ENCODE data around the gene PDK4. TPM values are rescaled to one million over a fixed set of nuclear protein-coding genes. Genes with fewer than 3 reads are reported as not detected.

The PDK4 gene
- total RNA-seq, 1 donor from 2014 or later: not detected

DNA sequence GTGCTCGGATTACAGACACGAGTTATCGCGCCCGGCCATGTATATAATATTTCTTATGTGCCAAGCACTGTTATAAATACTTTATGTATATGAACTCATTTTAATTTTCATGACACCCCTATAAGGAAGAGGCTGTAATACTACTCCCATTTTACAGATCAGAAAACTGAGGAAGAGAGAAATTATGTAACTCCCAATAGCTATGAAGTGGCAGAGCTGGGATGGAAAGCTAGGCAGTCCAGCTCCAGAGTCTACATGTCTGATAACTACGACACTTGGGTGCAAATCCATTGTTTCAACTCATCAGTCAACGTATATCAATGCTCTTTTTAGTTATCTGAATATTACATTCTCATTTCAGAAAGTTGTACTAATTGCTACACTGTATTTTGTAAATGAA lies 17.0 kb downstream of the PDK4 start:
- Mint-ChIP-seq H3K27me3 (ENCODE audit: unreplicated experiment) (peaks cover 3% of the 10 kb centered on the region), H3K4me3 (ENCODE audit: unreplicated experiment) (no peak overlapping the region), H3K36me3 (ENCODE audit: unreplicated experiment) (no peaks in the 10 kb centered on the region), H3K27ac (ENCODE audit: unreplicated experiment) (no peak overlapping the region), H3K4me1 (ENCODE audit: low read depth, unreplicated experiment) (no peaks in the 10 kb centered on the region), H3K9me3 (ENCODE audit: unreplicated experiment) (no peaks in the 10 kb centered on the region)
- DNase-seq: no peak
- TF ChIP-seq, protein P1, sequence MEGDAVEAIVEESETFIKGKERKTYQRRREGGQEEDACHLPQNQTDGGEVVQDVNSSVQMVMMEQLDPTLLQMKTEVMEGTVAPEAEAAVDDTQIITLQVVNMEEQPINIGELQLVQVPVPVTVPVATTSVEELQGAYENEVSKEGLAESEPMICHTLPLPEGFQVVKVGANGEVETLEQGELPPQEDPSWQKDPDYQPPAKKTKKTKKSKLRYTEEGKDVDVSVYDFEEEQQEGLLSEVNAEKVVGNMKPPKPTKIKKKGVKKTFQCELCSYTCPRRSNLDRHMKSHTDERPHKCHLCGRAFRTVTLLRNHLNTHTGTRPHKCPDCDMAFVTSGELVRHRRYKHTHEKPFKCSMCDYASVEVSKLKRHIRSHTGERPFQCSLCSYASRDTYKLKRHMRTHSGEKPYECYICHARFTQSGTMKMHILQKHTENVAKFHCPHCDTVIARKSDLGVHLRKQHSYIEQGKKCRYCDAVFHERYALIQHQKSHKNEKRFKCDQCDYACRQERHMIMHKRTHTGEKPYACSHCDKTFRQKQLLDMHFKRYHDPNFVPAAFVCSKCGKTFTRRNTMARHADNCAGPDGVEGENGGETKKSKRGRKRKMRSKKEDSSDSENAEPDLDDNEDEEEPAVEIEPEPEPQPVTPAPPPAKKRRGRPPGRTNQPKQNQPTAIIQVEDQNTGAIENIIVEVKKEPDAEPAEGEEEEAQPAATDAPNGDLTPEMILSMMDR (IDR thresholded peaks at IDR 0.05; ENCODE audit: partially characterized antibody, unreplicated experiment): no peak

DNA sequence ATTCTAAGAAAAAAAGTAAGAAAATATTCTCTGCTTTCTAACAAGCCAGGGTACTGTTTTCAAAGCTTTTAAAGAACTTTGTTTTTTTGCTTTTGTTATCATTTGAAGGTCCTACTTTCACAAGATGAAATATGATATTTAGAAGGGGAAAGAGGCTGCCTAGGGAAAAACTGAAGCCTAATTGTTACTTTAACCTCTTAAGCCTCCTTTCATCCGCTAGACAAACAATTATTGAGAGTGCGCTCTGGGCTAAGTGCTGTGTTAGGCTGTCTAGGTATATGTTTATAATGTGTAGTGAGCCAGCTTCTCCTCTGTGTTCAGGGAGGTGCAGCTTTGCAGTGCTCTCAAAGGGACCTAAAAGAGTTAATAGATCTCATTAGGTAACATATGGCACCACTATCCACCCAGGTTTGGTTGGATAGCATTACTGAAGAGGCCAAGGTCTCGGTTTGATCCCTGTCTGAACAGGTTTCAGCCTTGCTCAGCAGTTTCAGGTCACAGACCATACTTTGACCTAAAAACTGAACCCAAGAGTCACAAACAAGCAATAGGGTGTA lies 17.9 kb downstream of the PDK4 start:
- Mint-ChIP-seq H3K4me1 (ENCODE audit: low read depth, unreplicated experiment) (no peaks in the 10 kb centered on the region), H3K27ac (ENCODE audit: unreplicated experiment) (no peak overlapping the region), H3K36me3 (ENCODE audit: unreplicated experiment) (no peaks in the 10 kb centered on the region), H3K9me3 (ENCODE audit: unreplicated experiment) (no peaks in the 10 kb centered on the region), H3K27me3 (ENCODE audit: unreplicated experiment) (peaks cover 3% of the 10 kb centered on the region), H3K4me3 (ENCODE audit: unreplicated experiment) (no peak overlapping the region)
- no peak for DNase-seq
- TF ChIP-seq, protein P1 (IDR thresholded peaks at IDR 0.05; ENCODE audit: partially characterized antibody, unreplicated experiment): no peak

DNA sequence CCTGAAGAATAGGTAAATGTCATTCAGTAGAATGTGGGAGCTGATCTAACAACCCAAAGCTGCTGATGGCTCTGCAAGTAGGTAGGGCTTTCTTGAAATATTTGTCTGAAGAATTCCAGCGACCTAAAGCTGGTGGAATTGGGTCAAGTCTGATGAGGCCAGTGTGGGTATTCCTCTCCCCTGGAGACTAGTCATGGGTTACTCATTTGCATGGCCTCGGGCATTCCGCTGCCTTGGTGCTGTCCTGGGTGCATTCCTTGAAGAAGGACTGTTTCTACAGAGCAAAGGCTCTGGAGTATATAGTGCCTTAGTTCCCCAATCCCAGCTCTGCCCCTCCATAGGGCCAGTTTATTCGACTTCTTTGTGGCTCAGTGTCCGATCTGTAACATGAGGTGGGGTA lies 19.2 kb downstream of the PDK4 start:
- DNase-seq: no peak
- no peaks in the 10 kb centered on the region for H3K9me3 Mint-ChIP-seq (ENCODE audit: unreplicated experiment)
- H3K27me3 Mint-ChIP-seq (ENCODE audit: unreplicated experiment): peaks cover 3% of the 10 kb centered on the region
- H3K27ac Mint-ChIP-seq (ENCODE audit: unreplicated experiment): no peak overlapping the region
- H3K36me3 Mint-ChIP-seq (ENCODE audit: unreplicated experiment): no peaks in the 10 kb centered on the region
- TF ChIP-seq, protein P1 (IDR thresholded peaks at IDR 0.05; ENCODE audit: partially characterized antibody, unreplicated experiment): no peak
- no peaks in the 10 kb centered on the region for H3K4me1 Mint-ChIP-seq (ENCODE audit: low read depth, unreplicated experiment)
- H3K4me3 Mint-ChIP-seq (ENCODE audit: unreplicated experiment): no peak overlapping the region

DNA sequence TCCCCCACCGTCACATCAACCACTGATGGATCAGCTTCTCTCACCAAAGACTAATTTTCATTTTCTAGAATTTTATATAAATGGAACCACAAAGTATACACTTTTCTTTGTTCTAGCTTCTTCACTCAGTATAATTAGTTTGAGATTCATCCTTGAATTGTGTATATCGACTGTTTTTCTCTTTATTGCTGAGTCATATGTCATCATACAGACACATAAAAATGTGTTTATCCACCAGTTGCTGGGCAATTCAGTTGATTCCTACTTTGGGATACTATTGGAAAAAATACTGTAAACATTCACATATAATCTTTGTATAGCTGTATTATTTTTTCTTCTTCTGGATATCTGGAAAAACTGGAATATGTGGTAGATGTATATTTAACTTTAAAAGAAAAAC lies 26.6 kb downstream of the PDK4 start:
- no peaks in the 10 kb centered on the region for H3K4me1 Mint-ChIP-seq (ENCODE audit: low read depth, unreplicated experiment)
- TF ChIP-seq, protein P1 (IDR thresholded peaks at IDR 0.05; ENCODE audit: partially characterized antibody, unreplicated experiment): no peak
- no peak for DNase-seq
- H3K36me3 Mint-ChIP-seq (ENCODE audit: unreplicated experiment): no peaks in the 10 kb centered on the region
- no peak overlapping the region for H3K4me3 Mint-ChIP-seq (ENCODE audit: unreplicated experiment)
- H3K9me3 Mint-ChIP-seq (ENCODE audit: unreplicated experiment): peaks cover 1% of the 10 kb centered on the region
- H3K27ac Mint-ChIP-seq (ENCODE audit: unreplicated experiment): no peak overlapping the region
- H3K27me3 Mint-ChIP-seq (ENCODE audit: unreplicated experiment): no peaks in the 10 kb centered on the region

DNA sequence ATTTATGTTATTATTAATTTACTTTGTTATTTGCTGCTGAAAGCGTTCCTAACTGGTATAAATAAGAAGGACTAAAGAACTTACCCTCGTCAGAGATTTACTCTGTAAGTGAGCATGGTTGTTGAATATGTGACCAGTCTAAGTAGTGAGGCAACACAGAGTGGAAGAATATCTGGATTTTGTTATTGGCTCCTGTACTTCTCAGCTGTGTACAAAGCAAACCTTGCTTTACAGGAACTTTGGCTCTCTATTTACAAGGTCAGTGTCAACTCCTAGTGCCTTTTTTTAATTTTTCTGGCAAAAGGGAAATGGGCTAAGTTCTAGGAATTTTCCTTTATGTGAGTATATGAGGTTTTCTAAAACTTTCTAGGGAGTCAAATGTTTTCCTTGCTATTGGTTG lies 35.6 kb downstream of the PDK4 start:
- peaks cover 2% of the 10 kb centered on the region for H3K27me3 Mint-ChIP-seq (ENCODE audit: unreplicated experiment)
- no peaks in the 10 kb centered on the region for H3K4me1 Mint-ChIP-seq (ENCODE audit: low read depth, unreplicated experiment)
- no peak overlapping the region for H3K27ac Mint-ChIP-seq (ENCODE audit: unreplicated experiment)
- peaks cover 3% of the 10 kb centered on the region for H3K36me3 Mint-ChIP-seq (ENCODE audit: unreplicated experiment)
- H3K9me3 Mint-ChIP-seq (ENCODE audit: unreplicated experiment): no peaks in the 10 kb centered on the region
- TF ChIP-seq, protein P1 (IDR thresholded peaks at IDR 0.05; ENCODE audit: partially characterized antibody, unreplicated experiment): no peak
- DNase-seq: no peak
- no peak overlapping the region for H3K4me3 Mint-ChIP-seq (ENCODE audit: unreplicated experiment)

Data from glutamatergic neuron (in vitro differentiated cells).